ENCODE data around the gene WDR12. TPM values are rescaled to one million over a fixed set of nuclear protein-coding genes. Genes with fewer than 3 reads are reported as not detected.

Gene WDR12
- total and polyA plus RNA-seq, 9 of the 15 experiments (the other 6 are each of a cell fraction or from before 2014, with no cell fraction given), result 109 to 554 (median 174) TPM

DNA sequence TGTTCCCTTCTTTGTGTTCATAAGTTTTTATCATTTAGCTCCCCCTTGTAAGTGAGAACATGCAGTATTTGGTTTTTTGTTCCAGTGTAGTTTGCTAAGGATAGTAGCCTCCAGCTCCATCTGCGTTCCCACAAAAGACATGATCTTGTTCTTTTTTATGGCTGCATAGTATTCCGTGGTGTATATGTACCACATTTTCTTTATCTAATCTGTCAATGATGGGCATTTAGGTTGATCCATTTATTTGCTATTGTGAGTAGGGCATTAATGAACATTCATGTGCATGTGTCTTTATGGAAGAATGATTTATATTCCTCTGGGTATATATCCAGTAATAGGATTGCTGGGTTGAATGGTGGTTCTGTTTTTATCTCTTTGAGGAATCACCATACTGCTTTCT is 34.0 kb upstream of the WDR12 start:
- no peaks in the 10 kb centered on the region for H3K36me3 ChIP-seq (ENCODE audit: control insufficient read depth, insufficient read depth, low read length)
- H3K4me3 ChIP-seq, result no peak overlapping the region
- no peak overlapping the region for H3K27ac ChIP-seq (ENCODE audit: extremely low read depth, low read depth, low read length)
- CTCF ChIA-PET (ENCODE audit: low intra/inter-chr PET ratio), result no interaction called here
- intact Hi-C loops (cut with micrococcal nuclease), result no loop called here
- H3K27me3 ChIP-seq (ENCODE audit: control insufficient read depth in 2 of 2, insufficient read depth in 2 of 2, low read length in 2 of 2), result no peaks in the 10 kb centered on the region
- no peaks in the 10 kb centered on the region for H3K4me1 ChIP-seq (replicated peaks in 1 of 2; ENCODE audit: control insufficient read depth in 2 of 2, insufficient read depth in 2 of 2, low read length in 2 of 2)
- H2AFZ ChIP-seq (ENCODE audit: low read depth, low read length), result no peak overlapping the region
- no peaks in the 10 kb centered on the region for H3K9me1 ChIP-seq (ENCODE audit: control insufficient read depth, insufficient read depth, low read length)
- 72% methylated on average over 2 of the region's 2 CpGs for WGBS (ENCODE audit: insufficient coverage, low coverage, missing lambda C conversion rate)
- POLR2A ChIA-PET, result interaction anchor here (0.6 kb wide), 1 partner anchor 227 kb away, joined by 3 read pairs; no protein-coding TSS in a partner anchor
- BruUV-seq (replicated peaks), result no TSS peak
- in situ Hi-C loops (cut with MboI), result no loop called here
- no peak overlapping the region for H3K4me2 ChIP-seq (ENCODE audit: insufficient read depth, low read length)
- no peaks in the 10 kb centered on the region for H4K20me1 ChIP-seq (replicated peaks; ENCODE audit: control insufficient read depth, insufficient read depth, low read length)
- H3K79me2 ChIP-seq (ENCODE audit: control insufficient read depth, insufficient read depth, low read length), result no peaks in the 10 kb centered on the region
- H3K9ac ChIP-seq (ENCODE audit: insufficient read depth in 1 of 2, low read depth in 2 of 2, low read length in 2 of 2), result no peak overlapping the region
- ATAC-seq (no peak), DNase-seq (ENCODE audit: extremely low read depth in 1 of 4, low spot score in 3 of 4) (no peak), FAIRE-seq (no peak)
- 0 out of 2 replicates have a peak, but pooled peaks cover 2% of the 10 kb centered on the region for H3K9me3 ChIP-seq (replicated peaks; ENCODE audit: control insufficient read depth, insufficient read depth, low read depth, low read length)
- TF ChIP-seq RAD21 (CRISPR knock-in tag; conservative IDR thresholded peaks at IDR 0.05 in 1 of 2, IDR thresholded peaks at IDR 0.05 in 1 of 2) (no peak), RBM25 (IDR thresholded peaks at IDR 0.05; ENCODE audit: low read depth, low read length, severe bottlenecking) (peak; percentile 27), ZNF146 (CRISPR knock-in tag; IDR thresholded peaks at IDR 0.05; ENCODE audit: unreplicated experiment) (peak; percentile 86)

DNA sequence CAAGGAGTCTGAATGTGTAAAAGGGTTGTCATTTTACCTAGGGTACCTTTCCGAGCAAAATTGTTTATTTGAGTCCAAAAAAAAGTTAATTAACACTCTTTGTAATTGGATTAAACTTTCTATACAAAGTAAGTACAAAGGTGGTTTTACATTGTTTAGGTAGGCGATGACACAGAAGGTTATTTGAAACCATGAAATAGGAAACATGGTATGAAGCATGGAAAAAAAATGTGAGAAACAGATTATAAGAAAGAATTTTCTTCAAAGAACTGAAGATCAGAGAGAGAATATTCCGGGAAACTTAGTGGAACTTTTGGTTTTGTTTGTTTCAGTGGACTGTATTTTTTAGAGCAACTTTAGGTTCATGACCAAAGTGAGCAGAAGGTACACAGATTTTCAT is 33.3 kb upstream of the WDR12 start:
- no peaks in the 10 kb centered on the region for H3K9me1 ChIP-seq (ENCODE audit: control insufficient read depth, insufficient read depth, low read length)
- FAIRE-seq, result no peak
- DNase-seq (ENCODE audit: extremely low read depth in 1 of 4, low spot score in 3 of 4), result no peak
- TF ChIP-seq PHF8 (IDR thresholded peaks at IDR 0.05; ENCODE audit: borderline replicate concordance, low read length) (no peak), ZKSCAN3 (CRISPR knock-in tag; IDR thresholded peaks at IDR 0.05) (no peak), EWSR1 (IDR thresholded peaks at IDR 0.05; ENCODE audit: borderline replicate concordance, low read depth, partially characterized antibody) (no peak), GABPA (tag; conservative IDR thresholded peaks at IDR 0.05; ENCODE audit: low read depth) (no peak), ZNF197 (CRISPR knock-in tag; IDR thresholded peaks at IDR 0.05; ENCODE audit: low read depth) (no peak), NFRKB (IDR thresholded peaks at IDR 0.05; ENCODE audit: low read depth) (no peak), XRCC3 (IDR thresholded peaks at IDR 0.05) (no peak), NFIX (CRISPR knock-in tag; IDR thresholded peaks at IDR 0.05; ENCODE audit: low read depth) (no peak), LARP7 (IDR thresholded peaks at IDR 0.05) (no peak), POLR2AphosphoS2 (IDR thresholded peaks at IDR 0.05; ENCODE audit: low read length) (no peak), PTBP1 (IDR thresholded peaks at IDR 0.05; ENCODE audit: low read depth, low read length) (no peak), ETS2 (tag; IDR thresholded peaks at IDR 0.05; ENCODE audit: borderline replicate concordance, poor library complexity, severe bottlenecking) (no peak), KDM4B (IDR thresholded peaks at IDR 0.05; ENCODE audit: borderline replicate concordance in 2 of 2, low read depth in 1 of 2) (no peak)
- TF ChIP-seq, protein P1, sequence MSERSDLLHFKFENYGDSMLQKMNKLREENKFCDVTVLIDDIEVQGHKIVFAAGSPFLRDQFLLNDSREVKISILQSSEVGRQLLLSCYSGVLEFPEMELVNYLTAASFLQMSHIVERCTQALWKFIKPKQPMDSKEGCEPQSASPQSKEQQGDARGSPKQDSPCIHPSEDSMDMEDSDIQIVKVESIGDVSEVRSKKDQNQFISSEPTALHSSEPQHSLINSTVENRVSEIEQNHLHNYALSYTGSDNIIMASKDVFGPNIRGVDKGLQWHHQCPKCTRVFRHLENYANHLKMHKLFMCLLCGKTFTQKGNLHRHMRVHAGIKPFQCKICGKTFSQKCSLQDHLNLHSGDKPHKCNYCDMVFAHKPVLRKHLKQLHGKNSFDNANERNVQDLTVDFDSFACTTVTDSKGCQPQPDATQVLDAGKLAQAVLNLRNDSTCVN (CRISPR knock-in tag; IDR thresholded peaks at IDR 0.05), result no peak
- H3K9ac ChIP-seq (ENCODE audit: insufficient read depth in 1 of 2, low read depth in 2 of 2, low read length in 2 of 2), result no peak overlapping the region
- ChIA-PET CTCF (ENCODE audit: low intra/inter-chr PET ratio) (no interaction called here), POLR2A (no interaction called here)
- ATAC-seq, result no peak
- in situ Hi-C loops (cut with MboI) (no loop called here), intact Hi-C loops (cut with micrococcal nuclease) (no loop called here)
- H3K27ac ChIP-seq (ENCODE audit: extremely low read depth, low read depth, low read length), result no peak overlapping the region
- H3K4me3 ChIP-seq, result no peak overlapping the region
- no peaks in the 10 kb centered on the region for H3K27me3 ChIP-seq (ENCODE audit: control insufficient read depth in 2 of 2, insufficient read depth in 2 of 2, low read length in 2 of 2)
- no peaks in the 10 kb centered on the region for H3K4me1 ChIP-seq (replicated peaks in 1 of 2; ENCODE audit: control insufficient read depth in 2 of 2, insufficient read depth in 2 of 2, low read length in 2 of 2)
- 65% methylated on average over 3 of the region's 3 CpGs for WGBS (ENCODE audit: insufficient coverage, low coverage, missing lambda C conversion rate)
- no peaks in the 10 kb centered on the region for H3K79me2 ChIP-seq (ENCODE audit: control insufficient read depth, insufficient read depth, low read length)
- 0 out of 2 replicates have a peak, but pooled peaks cover 2% of the 10 kb centered on the region for H3K9me3 ChIP-seq (replicated peaks; ENCODE audit: control insufficient read depth, insufficient read depth, low read depth, low read length)
- no TSS peak for BruUV-seq (replicated peaks)
- H3K4me2 ChIP-seq (ENCODE audit: insufficient read depth, low read length), result no peak overlapping the region
- H3K36me3 ChIP-seq (ENCODE audit: control insufficient read depth, insufficient read depth, low read length), result no peaks in the 10 kb centered on the region
- H2AFZ ChIP-seq (ENCODE audit: low read depth, low read length), result no peak overlapping the region
- H4K20me1 ChIP-seq (replicated peaks; ENCODE audit: control insufficient read depth, insufficient read depth, low read length), result no peaks in the 10 kb centered on the region

All from K562 (cell line).